Mesenchymal stem cell (in vitro differentiated cells and primary cell): ENCODE data around the gene PCSK2.

ENCODE experiments used
- DNase-seq: peaks from one replicate; pipeline ENCODE4 v3.0.0-alpha.2; 2013
- H2AFZ ChIP-seq: one replicate; pipeline ENCODE4 v1.6.1; 2013; ENCODE audit warnings: low read depth, mild to moderate bottlenecking, control low read depth, inconsistent platforms, low read length, moderate library complexity
- H2AK5ac ChIP-seq: 2 replicates; pipeline ENCODE4 v1.6.1; 2013; ENCODE audit warnings: low read length, moderate library complexity, mild to moderate bottlenecking, inconsistent platforms; ENCODE audit not compliant: severe bottlenecking
- H2BK120ac ChIP-seq: one replicate; pipeline ENCODE4 v1.6.1; 2013; ENCODE audit warnings: low read depth, mild to moderate bottlenecking, inconsistent platforms, low read length, moderate library complexity
- H2BK12ac ChIP-seq, 2 experiments: one replicate each; pipeline ENCODE4 v1.6.1; 2013; ENCODE audit warnings: inconsistent platforms in 2 of 2, low read length in 2 of 2, mild to moderate bottlenecking in 2 of 2, moderate library complexity in 2 of 2, control low read depth in 1 of 2
- H2BK15ac ChIP-seq: one replicate; pipeline ENCODE4 v1.6.1; 2013; ENCODE audit warnings: mild to moderate bottlenecking, low read depth, inconsistent platforms; ENCODE audit not compliant: poor library complexity, severe bottlenecking
- H2BK5ac ChIP-seq: 2 replicates; pipeline ENCODE4 v1.6.1; 2013; ENCODE audit warnings: low read depth, mild to moderate bottlenecking, low read length, control low read depth, inconsistent platforms; ENCODE audit not compliant: poor library complexity, severe bottlenecking
- H3K14ac ChIP-seq, 2 experiments: one replicate each; pipeline ENCODE4 v1.6.1; 2013; ENCODE audit warnings: inconsistent platforms in 2 of 2, low read length in 2 of 2, control low read depth in 1 of 2, mild to moderate bottlenecking in 1 of 2, moderate library complexity in 1 of 2
- H3K18ac ChIP-seq, 2 experiments: one replicate each; pipeline ENCODE4 v1.6.1; 2013; ENCODE audit warnings: inconsistent platforms in 2 of 2, low read length in 2 of 2, control low read depth in 1 of 2, low read depth in 1 of 2, mild to moderate bottlenecking in 1 of 2
- H3K23ac ChIP-seq, 2 experiments: one replicate each; pipeline ENCODE4 v1.6.1; 2013; ENCODE audit warnings: inconsistent platforms in 2 of 2, low read length in 2 of 2, mild to moderate bottlenecking in 2 of 2, moderate library complexity in 2 of 2, control low read depth in 1 of 2
- H3K27ac ChIP-seq: 2 replicates; pipeline ENCODE4 v1.5.1; 2013; ENCODE audit warnings: mild to moderate bottlenecking, moderate library complexity, low read length, control low read depth, inconsistent platforms; ENCODE audit not compliant: poor library complexity, severe bottlenecking
- H3K27me3 ChIP-seq, 2 experiments: 2 replicates each; pipeline versions ENCODE4 v1.6.1 to v1.7.0; 2013; ENCODE audit warnings: low read length in 2 of 2, mild to moderate bottlenecking in 2 of 2, moderate library complexity in 2 of 2, control low read depth in 1 of 2, inconsistent platforms in 1 of 2; ENCODE audit not compliant: control insufficient read depth in 1 of 2, insufficient read depth in 1 of 2
- H3K36me3 ChIP-seq, 2 experiments: 2 replicates each; pipeline versions ENCODE4 v1.6.1 to v1.7.0; 2013; ENCODE audit warnings: low read length in 2 of 2, control low read depth in 1 of 2, inconsistent platforms in 1 of 2, low read depth in 1 of 2, mild to moderate bottlenecking in 1 of 2; ENCODE audit not compliant: insufficient read depth in 2 of 2, control insufficient read depth in 1 of 2
- H3K4ac ChIP-seq, 2 experiments: one replicate each; pipeline ENCODE4 v1.6.1; 2013; ENCODE audit warnings: inconsistent platforms in 2 of 2, low read length in 2 of 2, mild to moderate bottlenecking in 2 of 2, moderate library complexity in 2 of 2, control low read depth in 1 of 2, low read depth in 1 of 2
- H3K4me1 ChIP-seq: 2 replicates; pipeline ENCODE4 v1.6.1; 2013; ENCODE audit warnings: low read depth, low read length, control low read depth; ENCODE audit not compliant: control insufficient read depth, insufficient read depth
- H3K4me2 ChIP-seq: 2 replicates; pipeline ENCODE4 v1.6.1; 2013; ENCODE audit warnings: low read length, mild to moderate bottlenecking, inconsistent platforms; ENCODE audit not compliant: poor library complexity, severe bottlenecking
- H3K4me3 ChIP-seq, 2 experiments: 2 replicates each; pipeline versions ENCODE4 v1.5.1 to v1.7.0; 2013; ENCODE audit warnings: low read length in 2 of 2, mild to moderate bottlenecking in 2 of 2, control low read depth in 1 of 2, low read depth in 1 of 2; ENCODE audit not compliant: insufficient read depth in 1 of 2
- H3K79me1 ChIP-seq: replicated peaks from 2 replicates; pipeline ENCODE4 v1.6.1; 2013; ENCODE audit warnings: mild to moderate bottlenecking, control low read depth, low read length, inconsistent platforms; ENCODE audit not compliant: poor library complexity, severe bottlenecking
- H3K9ac ChIP-seq: 2 replicates; pipeline ENCODE4 v1.7.0; 2013; ENCODE audit warnings: mild to moderate bottlenecking, low read length, moderate library complexity
- H3K9me3 ChIP-seq: 2 replicates; pipeline ENCODE4 v1.7.0; 2013; ENCODE audit warnings: mild to moderate bottlenecking, low read length; ENCODE audit not compliant: control insufficient read depth
- H4K8ac ChIP-seq: one replicate; pipeline ENCODE4 v1.6.1; 2013; ENCODE audit warnings: inconsistent platforms, mild to moderate bottlenecking, low read length, moderate library complexity
- H4K91ac ChIP-seq: one replicate; pipeline ENCODE4 v1.6.1; 2013; ENCODE audit warnings: mild to moderate bottlenecking, low read length, inconsistent platforms
- WGBS: methylation state at CpG from one replicate; pipeline ENCODE4 v1.1.7; 2013; ENCODE audit warnings: mixed read lengths; 5-methylcytosine and 5-hydroxymethylcytosine counted together

The PCSK2 gene

GRCh38 chr20:17530153-17530552 is 303.3 kb downstream of the PCSK2 start:
- Histone ChIP-seq H3K23ac (no peak overlapping the region), H3K4me3 (no peak overlapping the region), H3K4me2 (no peak overlapping the region), H3K9me3 (no peaks in the 10 kb centered on the region), H3K9ac (no peak overlapping the region), H3K14ac (no peak overlapping the region), H2BK12ac (no peak overlapping the region), H2AFZ (no peak overlapping the region), H4K8ac (no peak overlapping the region), H4K91ac (no peak overlapping the region), H2BK120ac (no peak overlapping the region), H3K4ac (no peak overlapping the region), H3K4me1 (peaks cover 7% of the 10 kb centered on the region), H2AK5ac (no peak overlapping the region), H3K79me1 (no peaks in the 10 kb centered on the region), H2BK5ac (no peak overlapping the region), H3K18ac (no peak overlapping the region), H3K36me3 (no peaks in the 10 kb centered on the region), H3K27ac (no peak overlapping the region), H3K27me3 (peaks cover 0 to 6% of the 10 kb centered on the region in 2 experiments), H2BK15ac (no peak overlapping the region)
- DNase-seq = no peak
- WGBS = 89% methylated on average over 7 of the region's 7 CpGs

GRCh38 chr20:17530716-17531664 is 304.1 kb downstream of the PCSK2 start, which contains the start of gene BFSP1:
Gene BFSP1, minus strand, starts transcription at chr20:17531379. Its CDS starts 50 bp downstream, at chr20:17531329.
- Histone ChIP-seq H2BK120ac (peak within 1 kb of the TSS; percentile 98), H2AK5ac (no peak within 1 kb of the TSS), H3K4me2 (peak within 1 kb of the TSS; percentile 97), H3K18ac (peak within 1 kb of the TSS; percentile 81 to 84), H3K4ac (peak within 1 kb of the TSS; percentile 78 to 83), H3K27ac (peak within 1 kb of the TSS; percentile 51), H3K9me3 (no peaks in the 10 kb centered on the region), H3K79me1 (no peaks in the 10 kb centered on the region), H4K91ac (peak within 1 kb of the TSS; percentile 82), H2BK5ac (no peak within 1 kb of the TSS), H2BK15ac (peak within 1 kb of the TSS; percentile 68), H3K23ac (peak within 1 kb of the TSS in 1 of 2 experiments; percentile 73), H3K4me1 (peaks cover 7% of the 10 kb centered on the region), H3K36me3 (no peaks in the 10 kb centered on the region), H3K4me3 (peak within 1 kb of the TSS; percentile 60 to 71), H3K27me3 (no peaks in the 10 kb centered on the region), H2AFZ (peak within 1 kb of the TSS; percentile 65), H2BK12ac (peak within 1 kb of the TSS in 1 of 2 experiments; percentile 78), H3K9ac (peak within 1 kb of the TSS; percentile 86), H3K14ac (peak within 1 kb of the TSS in 1 of 2 experiments; percentile 13), H4K8ac (peak within 1 kb of the TSS; percentile 93)
- peak; percentile 69 for DNase-seq
- WGBS = 2% methylated on average over 89 of the region's 111 CpGs

GRCh38 chr20:17531665-17532025 is 304.8 kb downstream of the PCSK2 start:
- Histone ChIP-seq H2AFZ (peak overlapping the region; percentile 65), H3K18ac (peak overlapping the region; percentile 81 to 84), H3K4me2 (peak overlapping the region; percentile 97), H2AK5ac (no peak overlapping the region), H3K4ac (peak overlapping the region in 1 of 2 experiments; percentile 83), H2BK120ac (no peak overlapping the region), H2BK5ac (no peak overlapping the region), H2BK12ac (peak overlapping the region in 1 of 2 experiments; percentile 37), H2BK15ac (peak overlapping the region; percentile 48), H4K91ac (no peak overlapping the region), H3K9ac (peak overlapping the region; percentile 86), H3K27ac (peak overlapping the region; percentile 51), H3K14ac (no peak overlapping the region), H3K23ac (no peak overlapping the region), H3K9me3 (no peaks in the 10 kb centered on the region), H3K36me3 (no peaks in the 10 kb centered on the region), H3K79me1 (no peaks in the 10 kb centered on the region), H4K8ac (peak overlapping the region; percentile 93), H3K27me3 (no peaks in the 10 kb centered on the region), H3K4me1 (peaks cover 7% of the 10 kb centered on the region), H3K4me3 (peak overlapping the region in 1 of 2 experiments; percentile 71)
- DNase-seq = no peak
- WGBS = 65% methylated on average over 4 of the region's 5 CpGs

GRCh38 chr20:17533396-17533795 is 306.6 kb downstream of the PCSK2 start:
- peaks cover 1% of the 10 kb centered on the region for H3K79me1 ChIP-seq
- H3K23ac ChIP-seq = no peak overlapping the region
- H2BK120ac ChIP-seq = no peak overlapping the region
- peaks cover 11% of the 10 kb centered on the region for H3K4me1 ChIP-seq
- H3K4me3 ChIP-seq = no peak overlapping the region
- H4K8ac ChIP-seq = peak overlapping the region; percentile 73
- H3K4me2 ChIP-seq = no peak overlapping the region
- peak; percentile 70 for DNase-seq
- no peaks in the 10 kb centered on the region for H3K9me3 ChIP-seq
- peak overlapping the region in 1 of 2 experiments; percentile 34 for H3K18ac ChIP-seq
- H3K14ac ChIP-seq = no peak overlapping the region
- H2BK15ac ChIP-seq = no peak overlapping the region
- no peak overlapping the region for H4K91ac ChIP-seq
- H3K36me3 ChIP-seq = no peaks in the 10 kb centered on the region
- H3K27ac ChIP-seq = no peak overlapping the region
- H2BK5ac ChIP-seq = no peak overlapping the region
- WGBS = 73% methylated on average over 1 of the region's 1 CpG
- H3K27me3 ChIP-seq = no peaks in the 10 kb centered on the region
- H3K4ac ChIP-seq = no peak overlapping the region
- H2AK5ac ChIP-seq = no peak overlapping the region
- no peak overlapping the region for H2AFZ ChIP-seq
- H3K9ac ChIP-seq = no peak overlapping the region
- H2BK12ac ChIP-seq = no peak overlapping the region
